GM10266 (cell line): ENCODE data around the gene TTLL6.

Experiments
- DNase-seq: peaks from one replicate; pipeline ENCODE4 v3.0.0; 2012; ENCODE audit errors: extremely low spot score
- CTCF ChIP-seq: IDR thresholded peaks from 2 replicates; pipeline ENCODE4 v1.5.1; 2012; ENCODE audit warnings: mild to moderate bottlenecking, low read depth; ENCODE audit not compliant: control insufficient read depth, insufficient read depth; ENCODE audit errors: missing control alignments

Gene TTLL6

DNA sequence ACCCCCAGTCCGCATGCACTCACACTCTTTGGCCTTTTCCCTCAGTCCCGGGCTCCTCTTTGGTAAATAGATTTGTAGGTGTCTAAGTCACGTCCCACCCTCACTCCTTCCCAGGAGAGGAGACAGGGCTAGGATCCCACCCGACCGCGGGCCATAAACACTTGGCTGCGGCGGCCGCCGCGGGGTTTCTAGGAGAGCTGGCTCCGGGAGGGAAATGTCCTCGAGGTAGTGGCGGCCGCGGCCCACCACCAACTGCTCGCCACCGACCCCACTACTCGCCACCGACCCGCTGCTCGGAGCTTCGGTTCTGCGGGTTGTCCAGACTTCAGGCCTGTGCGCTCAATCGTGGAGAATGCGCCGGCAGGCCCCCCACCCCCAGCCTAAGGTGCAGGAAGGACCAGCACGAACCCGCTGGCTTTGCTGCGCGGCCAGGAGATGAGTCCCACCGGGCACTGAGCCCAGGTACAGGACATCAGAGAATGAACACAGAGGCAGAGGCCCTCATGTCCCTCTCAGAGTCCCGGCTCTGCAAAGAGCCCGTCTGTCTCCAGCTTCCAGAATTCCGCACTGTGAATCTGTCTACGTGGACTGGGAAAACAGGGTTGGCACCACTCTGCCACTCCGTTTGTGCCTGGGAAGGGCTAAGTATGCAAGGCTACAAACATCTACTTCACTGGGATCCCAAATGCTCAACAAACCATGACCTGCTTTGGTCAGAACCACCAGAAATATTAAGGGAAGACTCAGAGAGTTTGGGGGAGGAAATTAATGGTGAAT lies 91.6 kb downstream of the TTLL6 start:
- peak; percentile 8 for DNase-seq
- TF ChIP-seq CTCF = no peak

- no peak for TF ChIP-seq CTCF
- DNase-seq = peak; percentile 14
Observed at GRCh38 chr17:48725004-48725287, 92.1 kb downstream of the TTLL6 start.

DNA sequence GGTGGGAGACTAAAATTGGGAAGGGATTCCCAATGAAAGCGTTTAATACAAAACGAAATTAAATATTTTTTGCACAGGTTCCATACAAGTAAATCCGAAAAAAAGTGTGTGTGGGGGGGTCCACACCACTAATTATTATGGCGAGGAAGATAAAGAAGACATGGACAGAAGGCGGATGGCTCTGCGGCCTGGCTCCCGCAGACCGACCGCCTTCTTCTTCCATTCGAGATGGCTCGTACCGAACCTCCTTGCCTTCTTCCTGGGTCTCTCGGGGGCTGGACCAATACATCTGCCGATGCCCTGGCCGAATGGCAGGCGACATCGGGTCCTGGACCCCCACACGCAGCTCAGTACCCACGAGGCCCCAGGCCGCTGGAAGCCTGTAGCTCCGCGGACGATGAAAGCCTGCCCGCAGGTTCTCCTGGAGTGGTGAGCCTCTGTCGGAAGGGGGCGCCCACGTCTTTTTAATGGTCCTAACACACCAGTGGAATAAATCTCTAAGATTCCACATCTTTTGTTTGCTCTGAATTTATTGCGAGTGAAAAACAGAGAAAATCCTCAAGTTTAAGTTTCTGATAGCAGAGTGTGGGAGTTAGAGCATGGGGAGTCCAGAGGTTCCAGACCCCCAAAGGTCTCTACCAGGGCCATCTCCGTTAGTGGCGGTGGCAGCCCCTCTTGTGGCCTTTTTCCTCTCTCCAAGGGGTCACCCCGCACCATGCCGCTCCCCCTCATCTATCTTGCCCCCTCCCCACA lies 92.6 kb downstream of the TTLL6 start:
- TF ChIP-seq CTCF = peak; percentile 85
- peak; percentile 77 for DNase-seq

GRCh38 chr17:48723423-48724250 lies 93.4 kb downstream of the TTLL6 start:
- DNase-seq = peak; percentile 22
- no peak for TF ChIP-seq CTCF

DNA sequence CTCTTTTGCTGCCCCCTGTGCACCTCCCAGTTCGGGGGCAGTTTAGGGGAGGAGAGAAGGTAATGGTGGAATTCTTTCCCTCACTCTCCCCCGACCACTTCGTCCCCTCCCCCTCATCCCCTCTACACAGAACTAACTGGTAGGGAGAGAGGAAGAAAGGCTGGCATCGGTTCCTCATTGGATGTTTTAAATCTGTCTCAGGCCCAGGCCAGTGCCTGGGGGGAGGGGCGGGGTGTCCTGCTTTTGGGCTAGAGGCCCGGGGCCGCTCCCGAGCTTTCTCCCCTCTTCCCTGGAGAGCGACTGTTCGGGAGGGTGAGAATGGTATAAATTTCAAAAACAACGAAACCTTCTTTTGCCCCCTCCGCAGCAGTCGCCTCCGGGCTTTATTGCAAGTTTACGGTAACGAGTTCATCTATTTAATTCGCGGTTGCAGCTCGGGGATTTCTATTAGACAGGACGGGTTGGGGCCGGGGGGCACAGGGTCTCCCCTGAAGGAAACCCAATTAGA lies 94.1 kb downstream of the TTLL6 start, which contains the start of gene PRAC2:
TSS of gene PRAC2 (plus strand) at position 271 of the 508 bp plus-strand sequence. CDS start 1,226 bp downstream, outside the sequence.
- peak; percentile 9 for DNase-seq
- TF ChIP-seq CTCF = no peak

DNA sequence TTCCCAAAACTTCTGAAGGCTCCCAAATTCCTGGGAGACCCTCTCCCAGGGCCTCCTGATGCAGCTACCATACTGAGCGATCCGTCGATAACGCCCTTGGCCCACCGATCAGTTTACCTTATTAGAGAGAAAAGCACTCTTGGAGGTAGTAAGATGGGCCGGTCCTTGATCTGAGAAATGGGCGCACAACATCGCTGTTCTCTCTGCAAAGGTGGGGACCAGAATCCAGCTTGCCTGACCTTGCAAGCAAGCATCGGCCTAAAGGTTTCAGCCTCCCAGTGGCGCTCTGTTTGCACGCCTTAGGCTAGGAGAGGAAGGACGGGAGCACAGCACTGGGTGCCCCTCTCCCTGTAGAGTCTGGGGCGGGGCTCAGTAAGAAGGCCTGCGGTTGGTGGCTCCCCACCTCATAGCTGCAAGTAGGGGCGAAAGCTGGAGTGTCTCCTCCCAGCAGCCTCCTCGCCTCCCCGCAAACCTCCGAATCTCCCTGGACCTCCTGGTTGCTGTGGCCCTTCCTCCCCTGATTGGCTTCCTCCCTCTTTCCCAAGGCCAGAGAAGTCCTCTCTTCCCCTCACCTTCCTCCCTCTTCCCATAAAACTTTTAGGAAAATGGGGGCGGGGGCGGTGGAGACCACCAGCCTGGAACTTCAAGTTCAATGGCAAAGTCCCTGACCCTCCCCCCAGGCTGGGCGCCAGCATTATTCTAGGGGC lies 94.7 kb downstream of the TTLL6 start, which contains the start of gene PRAC1:
TSS of gene PRAC1 (minus strand) at position 318 of the 707 bp plus-strand sequence. CDS start at position 192, 126 bp downstream.
- TF ChIP-seq CTCF = no peak
- no peak for DNase-seq
